Caco-2 (cell line): Measurements from ENCODE around the gene RAET1L. TPM values are rescaled to one million over a fixed set of nuclear protein-coding genes. Genes with fewer than 3 reads are reported as not detected.

Experiments
- BruUV-seq: library from RNA; stranded (reverse); fragments of 400-500 nt; replicated peaks from 2 replicates; lab custom pipeline; 2021; lab: Mats Ljungman, UMichigan
- CTCF ChIA-PET: fragments of 300-600 bp; sonication (Branson Sonifier 250); formaldehyde crosslinking; loops from one replicate; lab custom pipeline; 2022; ENCODE audit warnings: antibody characterized with exemption; lab: Charles Lee
- POLR2A ChIA-PET: fragments of 300-600 bp; sonication (Branson Sonifier 250); formaldehyde crosslinking; loops from one replicate; lab custom pipeline; 2022; ENCODE audit warnings: antibody characterized with exemption; lab: Charles Lee
- DNase-seq, 2 experiments: peaks; one replicate each; pipeline versions ENCODE4 v3.0.0 to v3.0.0-alpha.2; 2020 to 2022
- H3K27me3 ChIP-seq: replicated peaks from 2 replicates; pipeline ENCODE4 v1.6.0; 2011; ENCODE audit warnings: low read length; ENCODE audit not compliant: control insufficient read depth, insufficient read depth
- H3K36me3 ChIP-seq: 2 replicates; pipeline ENCODE4 v1.5.1; 2011; ENCODE audit warnings: low read length; ENCODE audit not compliant: control insufficient read depth, insufficient read depth
- H3K4me1 ChIP-seq: fragments of 250-450 bp; sonication (Bioruptor Pico); 2 replicates; pipeline ENCODE4 v1.5.1; 2020; ENCODE audit warnings: mild to moderate bottlenecking
- H3K4me3 ChIP-seq: 2 replicates; pipeline ENCODE4 v1.5.1; 2011; ENCODE audit warnings: low read depth, mild to moderate bottlenecking, control low read depth, low read length
- H3K9me3 ChIP-seq: fragments of 250-450 bp; sonication (Bioruptor Pico); 2 replicates; pipeline ENCODE4 v1.5.1; 2020; ENCODE audit warnings: mild to moderate bottlenecking, moderate library complexity
- H3K27ac Mint-ChIP-seq: one replicate; pipeline ENCODE4 v1.8.0; 2022; ENCODE audit warnings: mixed read lengths; ENCODE audit not compliant: unreplicated experiment
- H3K27me3 Mint-ChIP-seq: one replicate; pipeline ENCODE4 v1.8.0; 2022; ENCODE audit warnings: mixed read lengths; ENCODE audit not compliant: insufficient read depth, unreplicated experiment
- H3K36me3 Mint-ChIP-seq: one replicate; pipeline ENCODE4 v1.8.0; 2022; ENCODE audit warnings: mild to moderate bottlenecking, mixed read lengths; ENCODE audit not compliant: insufficient read depth, unreplicated experiment
- H3K4me1 Mint-ChIP-seq: one replicate; pipeline ENCODE4 v1.8.0; 2022; ENCODE audit warnings: low read depth, mixed read lengths; ENCODE audit not compliant: unreplicated experiment
- H3K4me3 Mint-ChIP-seq: one replicate; pipeline ENCODE4 v1.8.0; 2022; ENCODE audit warnings: mild to moderate bottlenecking, moderate library complexity, mixed read lengths; ENCODE audit not compliant: unreplicated experiment
- H3K9me3 Mint-ChIP-seq: one replicate; pipeline ENCODE4 v1.8.0; 2022; ENCODE audit warnings: mixed read lengths; ENCODE audit not compliant: unreplicated experiment
- CTCF ChIP-seq, 2 experiments: fragments of 200-600 bp in 1 of 2; IDR thresholded peaks; 1 replicate in 1 of 2; 2 replicates in 1 of 2; pipeline versions ENCODE4 v1.5.1 to v1.8.0; 2011 to 2022; ENCODE audit warnings: antibody characterized with exemption in 1 of 2, control low read depth in 1 of 2, inconsistent platforms in 1 of 2, low read depth in 1 of 2, low read length in 1 of 2, mild to moderate bottlenecking in 1 of 2, moderate library complexity in 1 of 2; ENCODE audit not compliant: insufficient read depth in 1 of 2, severe bottlenecking in 1 of 2, unreplicated experiment in 1 of 2
- intact Hi-C: fragments of 100-400 bp; cut with micrococcal nuclease; formaldehyde crosslinking; loops from one replicate; pipeline ENCODE4 v1.10.0; 2022; ENCODE audit not compliant: unreplicated experiment
- total RNA-seq: library from RNA; stranded (reverse); gene quantifications from 2 replicates; pipeline ENCODE4 v1.2.3, GENCODE V29; 2022

Gene RAET1L
- total RNA-seq, 1 experiment from 2014 or later, result not detected

GRCh38 chr6:150002710-150003109, 22.6 kb downstream of the RAET1L start:
- BruUV-seq, result no TSS peak
- no peaks in the 10 kb centered on the region for H3K36me3 ChIP-seq
- H3K4me1 Mint-ChIP-seq, result peaks cover 9% of the 10 kb centered on the region
- H3K27me3 ChIP-seq, result no peaks in the 10 kb centered on the region
- intact Hi-C loops, result no loop called here
- POLR2A ChIA-PET, result no interaction called here
- TF ChIP-seq CTCF (IDR thresholded peaks at IDR 0.05; ENCODE audit: insufficient read depth in 1 of 2, low read depth in 1 of 2, low read length in 1 of 2, severe bottlenecking in 1 of 2, unreplicated experiment in 1 of 2), result no peak
- no peak overlapping the region for H3K27ac Mint-ChIP-seq
- H3K9me3 ChIP-seq, result no peaks in the 10 kb centered on the region
- H3K9me3 Mint-ChIP-seq, result no peaks in the 10 kb centered on the region
- H3K36me3 Mint-ChIP-seq, result peaks cover 7% of the 10 kb centered on the region
- no peak overlapping the region for H3K4me3 ChIP-seq
- H3K4me3 Mint-ChIP-seq, result no peak overlapping the region
- CTCF ChIA-PET, result no interaction called here
- no peak for DNase-seq
- H3K27me3 Mint-ChIP-seq, result no peaks in the 10 kb centered on the region
- H3K4me1 ChIP-seq, result peaks cover 4% of the 10 kb centered on the region; the same call in 1 of the 2 replicates

- Histone ChIP-seq H3K36me3 (no peaks in the 10 kb centered on the region), H3K9me3 (no peaks in the 10 kb centered on the region), H3K4me3 (no peak overlapping the region), H3K27me3 (no peaks in the 10 kb centered on the region), H3K4me1 (peaks cover 4% of the 10 kb centered on the region; the same call in 1 of the 2 replicates)
- Mint-ChIP-seq H3K36me3 (peaks cover 7% of the 10 kb centered on the region), H3K4me3 (no peak overlapping the region), H3K9me3 (no peaks in the 10 kb centered on the region), H3K27me3 (no peaks in the 10 kb centered on the region), H3K4me1 (peaks cover 9% of the 10 kb centered on the region), H3K27ac (no peak overlapping the region)
- POLR2A ChIA-PET, result no interaction called here
- DNase-seq, result no peak
- no TSS peak for BruUV-seq
- CTCF ChIA-PET, result no interaction called here
- no peak for TF ChIP-seq CTCF (IDR thresholded peaks at IDR 0.05; ENCODE audit: insufficient read depth in 1 of 2, low read depth in 1 of 2, low read length in 1 of 2, severe bottlenecking in 1 of 2, unreplicated experiment in 1 of 2)
- intact Hi-C loops, result no loop called here
Measured at GRCh38 chr6:150001295-150002008, 23.9 kb downstream of the RAET1L start.

GRCh38 chr6:149999636-150000035, 25.7 kb downstream of the RAET1L start:
- intact Hi-C loops, result no loop called here
- Histone ChIP-seq H3K4me1 (no peaks in the 10 kb centered on the region), H3K4me3 (no peak overlapping the region), H3K27me3 (no peaks in the 10 kb centered on the region), H3K9me3 (no peaks in the 10 kb centered on the region), H3K36me3 (no peaks in the 10 kb centered on the region)
- peaks cover 9% of the 10 kb centered on the region for H3K4me1 Mint-ChIP-seq
- ChIA-PET POLR2A (no interaction called here), CTCF (no interaction called here)
- H3K27ac Mint-ChIP-seq, result no peak overlapping the region
- H3K9me3 Mint-ChIP-seq, result no peaks in the 10 kb centered on the region
- no peak for DNase-seq
- TF ChIP-seq CTCF (IDR thresholded peaks at IDR 0.05; ENCODE audit: insufficient read depth in 1 of 2, low read depth in 1 of 2, low read length in 1 of 2, severe bottlenecking in 1 of 2, unreplicated experiment in 1 of 2), result no peak
- H3K27me3 Mint-ChIP-seq, result peaks cover 3% of the 10 kb centered on the region
- no peak overlapping the region for H3K4me3 Mint-ChIP-seq
- H3K36me3 Mint-ChIP-seq, result no peaks in the 10 kb centered on the region
- BruUV-seq, result no TSS peak
